BE2C (cell line): ENCODE results near the gene GFY.
"Not testable (repeated sequence)": the region's sequence is repeated elsewhere in the genome, so short reads cannot be mapped to it uniquely, and the experiment has no call there.

ENCODE experiments used
- DNase-seq: peaks from one replicate; pipeline ENCODE4 v3.0.0-alpha.2; 2020
- H3K27me3 ChIP-seq: fragments of 250-450 bp; sonication (Bioruptor Pico); 2 replicates; pipeline ENCODE4 v1.5.1; 2020; ENCODE audit warnings: mild to moderate bottlenecking
- H3K36me3 ChIP-seq: fragments of 250-450 bp; sonication (Bioruptor Pico); 2 replicates; pipeline ENCODE4 v1.5.1; 2020; ENCODE audit warnings: mild to moderate bottlenecking
- H3K4me1 ChIP-seq: fragments of 250-450 bp; sonication (Bioruptor Pico); 2 replicates; pipeline ENCODE4 v1.5.1; 2020
- H3K4me3 ChIP-seq: 2 replicates; pipeline ENCODE4 v1.5.1; 2011; ENCODE audit warnings: low read depth, low read length
- H3K9me3 ChIP-seq: fragments of 250-450 bp; sonication (Bioruptor Pico); 2 replicates; pipeline ENCODE4 v1.5.1; 2020
- CTCF ChIP-seq: IDR thresholded peaks from 2 replicates; pipeline ENCODE4 v1.5.1; 2012; ENCODE audit warnings: mild to moderate bottlenecking, low read depth, low read length

GFY gene

GRCh38 chr19:49442354-49442753 is 17.2 kb downstream of the GFY start:
- Histone ChIP-seq H3K4me3 (peak overlapping the region; percentile 70), H3K27me3 (peaks cover 43% of the 10 kb centered on the region), H3K9me3 (no peaks in the 10 kb centered on the region), H3K4me1 (peaks cover 6% of the 10 kb centered on the region; the same call in 1 of the 2 replicates), H3K36me3 (peaks cover 11% of the 10 kb centered on the region)
- DNase-seq, result no peak
- TF ChIP-seq CTCF, result no peak

- H3K4me3 ChIP-seq, result peak overlapping the region; percentile 70
- H3K27me3 ChIP-seq, result peaks cover 42% of the 10 kb centered on the region
- H3K9me3 ChIP-seq, result no peaks in the 10 kb centered on the region
- TF ChIP-seq CTCF, result no peak
- H3K36me3 ChIP-seq, result peaks cover 15% of the 10 kb centered on the region
- peaks cover 6% of the 10 kb centered on the region; the same call in 1 of the 2 replicates for H3K4me1 ChIP-seq
- peak; percentile 97 for DNase-seq
Observed at GRCh38 chr19:49442771-49443365, 17.7 kb downstream of the GFY start.

GRCh38 chr19:49443366-49444099 is 18.3 kb downstream of the GFY start:
- Histone ChIP-seq H3K27me3 (peaks cover 35% of the 10 kb centered on the region), H3K36me3 (peaks cover 20% of the 10 kb centered on the region), H3K4me3 (peak overlapping the region; percentile 70), H3K9me3 (no peaks in the 10 kb centered on the region), H3K4me1 (peaks cover 6% of the 10 kb centered on the region; the same call in 1 of the 2 replicates)
- peak; percentile 96 for DNase-seq
- TF ChIP-seq CTCF, result peak; percentile 78

- H3K4me3 ChIP-seq, DNase-seq, H3K9me3 ChIP-seq, H3K4me1 ChIP-seq: not testable (repeated sequence)
- Histone ChIP-seq H3K36me3 (peaks cover 22% of the 10 kb centered on the region), H3K27me3 (peaks cover 29% of the 10 kb centered on the region)
Observed at GRCh38 chr19:49444100-49444700, 19.0 kb downstream of the GFY start.

GRCh38 chr19:49445997-49446396 is 20.8 kb downstream of the GFY start:
- peaks cover 12% of the 10 kb centered on the region for H3K27me3 ChIP-seq
- H3K9me3 ChIP-seq, result no peaks in the 10 kb centered on the region
- H3K4me1 ChIP-seq, result peaks cover 6% of the 10 kb centered on the region; the same call in 1 of the 2 replicates
- DNase-seq, result no peak
- TF ChIP-seq CTCF, result no peak
- no peak overlapping the region for H3K4me3 ChIP-seq
- peaks cover 31% of the 10 kb centered on the region for H3K36me3 ChIP-seq

GRCh38 chr19:49447485-49448431 is 22.6 kb downstream of the GFY start:
- Histone ChIP-seq H3K4me1 (no peaks in the 10 kb centered on the region), H3K27me3 (no peaks in the 10 kb centered on the region), H3K4me3 (no peak overlapping the region), H3K36me3 (peaks cover 31% of the 10 kb centered on the region), H3K9me3 (no peaks in the 10 kb centered on the region)
- no peak for TF ChIP-seq CTCF
- peak; percentile 79 for DNase-seq
